Measurements from ENCODE around the gene MPO.

GRCh38 chr17:58244963-58245362 is 35.8 kb downstream of the MPO start:
- TF ChIP-seq GATA3 (IDR thresholded peaks at IDR 0.05; ENCODE audit: low read depth, low read length) (no peak), GATA2 (IDR thresholded peaks at IDR 0.05; ENCODE audit: low read depth, low read length) (no peak)
